ENCODE measurements around the gene NDST1.

GRCh38 chr5:150485693-150486401 lies 22.1 kb upstream of the NDST1 start:
- TF ChIP-seq CTCF (IDR thresholded peaks at IDR 0.05; ENCODE audit: extremely low read depth in 1 of 2, insufficient read depth in 1 of 2, low read depth in 1 of 2, low read length in 2 of 2) (no peak), POLR2AphosphoS5 (IDR thresholded peaks at IDR 0.05; ENCODE audit: insufficient read depth, low read depth, low read length) (no peak), POLR2A (IDR thresholded peaks at IDR 0.05; ENCODE audit: low read depth, low read length) (no peak), FOS (IDR thresholded peaks at IDR 0.05; ENCODE audit: borderline replicate concordance, insufficient read depth, low read length) (no peak)

Measured in endothelial cell of umbilical vein (primary cell).